Measurements from ENCODE around the gene PLXNA2.

The PLXNA2 gene

GRCh38 chr1:208090388-208091301 lies 153.5 kb downstream of the PLXNA2 start:
- no peak for DNase-seq (ENCODE audit: low read depth)

- no peak for DNase-seq (ENCODE audit: low read depth)
Measured at GRCh38 chr1:208089761-208090370, 154.3 kb downstream of the PLXNA2 start.

- DNase-seq (ENCODE audit: low read depth), result no peak
Measured at GRCh38 chr1:208089149-208089548, 155.0 kb downstream of the PLXNA2 start.

- DNase-seq (ENCODE audit: low read depth), result no peak
Measured at GRCh38 chr1:208088319-208088718, 155.9 kb downstream of the PLXNA2 start.

- DNase-seq (ENCODE audit: low read depth), result no peak
Measured at GRCh38 chr1:208085655-208086515, 158.3 kb downstream of the PLXNA2 start.

GRCh38 chr1:208084764-208085163 lies 159.4 kb downstream of the PLXNA2 start:
- DNase-seq (ENCODE audit: low read depth), result no peak

GRCh38 chr1:208084220-208084619 lies 160.0 kb downstream of the PLXNA2 start:
- DNase-seq (ENCODE audit: low read depth), result no peak

- DNase-seq (ENCODE audit: low read depth), result no peak
Measured at GRCh38 chr1:208083715-208084085, 160.5 kb downstream of the PLXNA2 start.

- no peak for DNase-seq (ENCODE audit: low read depth)
Measured at GRCh38 chr1:208083016-208083714, 161.0 kb downstream of the PLXNA2 start.

- no peak for DNase-seq (ENCODE audit: low read depth)
Measured at GRCh38 chr1:208081972-208082371, 162.2 kb downstream of the PLXNA2 start.

- DNase-seq (ENCODE audit: low read depth), result no peak
Measured at GRCh38 chr1:208080396-208081286, 163.5 kb downstream of the PLXNA2 start.

GRCh38 chr1:208079161-208079560 lies 165.0 kb downstream of the PLXNA2 start:
- no peak for DNase-seq (ENCODE audit: low read depth)

- no peak for DNase-seq (ENCODE audit: low read depth)
Measured at GRCh38 chr1:208078752-208079151, 165.4 kb downstream of the PLXNA2 start.

GRCh38 chr1:208077232-208078075 lies 166.7 kb downstream of the PLXNA2 start:
- no peak for DNase-seq (ENCODE audit: low read depth)

GRCh38 chr1:208074353-208074752 lies 169.8 kb downstream of the PLXNA2 start:
- DNase-seq (ENCODE audit: low read depth), result no peak

- no peak for DNase-seq (ENCODE audit: low read depth)
Measured at GRCh38 chr1:208071435-208072031, 172.7 kb downstream of the PLXNA2 start.

- DNase-seq (ENCODE audit: low read depth), result no peak
Measured at GRCh38 chr1:208069908-208070307, 174.3 kb downstream of the PLXNA2 start.

GRCh38 chr1:208069317-208069716 lies 174.9 kb downstream of the PLXNA2 start:
- DNase-seq (ENCODE audit: low read depth), result no peak

GRCh38 chr1:208068908-208069307 lies 175.3 kb downstream of the PLXNA2 start:
- no peak for DNase-seq (ENCODE audit: low read depth)

GRCh38 chr1:208068407-208068806 lies 175.8 kb downstream of the PLXNA2 start:
- DNase-seq (ENCODE audit: low read depth), result no peak

Measured in stimulated activated CD8-positive, alpha-beta memory T cell treated with anti-CD3 and anti-CD28 coated beads, Interleukin-15, amount 100 ng/mL, for 1 hour (primary cell).